Endothelial cell of umbilical vein (primary cell): ENCODE data around the gene SYNGAP1. TPM values are rescaled to one million over a fixed set of nuclear protein-coding genes. Genes with fewer than 3 reads are reported as not detected.

ENCODE experiments used
- BruUV-seq: library from RNA; stranded (reverse); fragments of 400-500 nt; replicated peaks from 2 replicates; lab custom pipeline; 2021; lab: Mats Ljungman, UMichigan
- CTCF ChIA-PET: fragments of 300-600, 350-600 bp; sonication (Branson Sonifier 250); formaldehyde crosslinking; loops from one replicate; lab custom pipeline; 2021; ENCODE audit warnings: antibody characterized with exemption, inconsistent platforms; lab: Charles Lee
- POLR2A ChIA-PET: fragments of 300-600, 350-600 bp; sonication (Branson Sonifier 250); formaldehyde crosslinking; loops from one replicate; lab custom pipeline; 2021; ENCODE audit warnings: antibody characterized with exemption, inconsistent platforms; lab: Charles Lee
- DNase-seq: peaks from one replicate; pipeline ENCODE4 v3.0.0-alpha.2; 2011; ENCODE audit warnings: low read depth, low spot score
- FAIRE-seq: peaks from 2 replicates; lab custom pipeline; 2011; peaks lifted over from hg19 to GRCh38; lab: Jason Lieb, UNC
- H2AFZ ChIP-seq: 2 replicates; pipeline ENCODE4 v1.6.0; 2012; ENCODE audit warnings: low read depth, low read length, control low read depth, inconsistent platforms
- H3K27ac ChIP-seq: 2 replicates; pipeline ENCODE4 v1.5.1; 2011; ENCODE audit warnings: low read depth, mild to moderate bottlenecking, control low read depth, low read length, moderate library complexity; ENCODE audit not compliant: insufficient read depth
- H3K27me3 ChIP-seq, 2 experiments: 2 replicates each; pipeline versions ENCODE4 v1.6.0 to v1.6.1; 2011; ENCODE audit warnings: low read length in 2 of 2, mixed read lengths in 1 of 2; ENCODE audit not compliant: control insufficient read depth in 2 of 2, insufficient read depth in 2 of 2
- H3K36me3 ChIP-seq, 2 experiments: 2 replicates in 1 of 2; 3 replicates in 1 of 2; pipeline ENCODE4 v1.5.1; 2011; ENCODE audit warnings: low read length in 2 of 2, mild to moderate bottlenecking in 1 of 2, moderate library complexity in 1 of 2; ENCODE audit not compliant: control insufficient read depth in 2 of 2, insufficient read depth in 2 of 2; ENCODE audit errors: extremely low read depth in 1 of 2
- H3K4me1 ChIP-seq: 3 replicates; pipeline ENCODE4 v1.5.1; 2011; ENCODE audit warnings: mild to moderate bottlenecking, low read length; ENCODE audit not compliant: control insufficient read depth, insufficient read depth; ENCODE audit errors: extremely low read depth
- H3K4me2 ChIP-seq: 2 replicates; pipeline ENCODE4 v1.6.1; 2011; ENCODE audit warnings: low read length, control low read depth, mixed read lengths; ENCODE audit not compliant: insufficient read depth
- H3K4me3 ChIP-seq, 3 experiments: fragments of 200-600 bp in 1 of 3; sonication (generic), shearing (Covaris generic) in 1 of 3; replicated peaks in 1 of 3; 2 replicates each; pipeline ENCODE4 v1.5.1; 2011 to 2016; ENCODE audit warnings: control low read depth in 3 of 3, low read length in 3 of 3, mild to moderate bottlenecking in 2 of 3, inconsistent platforms in 1 of 3, low read depth in 1 of 3, moderate library complexity in 1 of 3; ENCODE audit not compliant: insufficient read depth in 1 of 3
- H3K79me2 ChIP-seq: 2 replicates; pipeline ENCODE4 v1.6.0; 2012; ENCODE audit warnings: low read length, inconsistent platforms; ENCODE audit not compliant: control insufficient read depth, insufficient read depth
- H3K9ac ChIP-seq: replicated peaks from 2 replicates; pipeline ENCODE3; 2011; ENCODE audit warnings: low read length, control low read depth; ENCODE audit not compliant: insufficient read depth; ENCODE audit errors: extremely low read depth
- H3K9me1 ChIP-seq: replicated peaks from 3 replicates; pipeline ENCODE4 v1.6.0; 2011; ENCODE audit warnings: mild to moderate bottlenecking, low read length; ENCODE audit not compliant: control insufficient read depth, insufficient read depth; ENCODE audit errors: extremely low read depth
- H3K9me3 ChIP-seq: replicated peaks from 2 replicates; pipeline ENCODE4 v1.5.1; 2012; ENCODE audit warnings: low read length, inconsistent platforms; ENCODE audit not compliant: control insufficient read depth, insufficient read depth
- H4K20me1 ChIP-seq: replicated peaks from 2 replicates; pipeline ENCODE3; 2011; ENCODE audit warnings: mild to moderate bottlenecking, low read length; ENCODE audit not compliant: control insufficient read depth, insufficient read depth; ENCODE audit errors: extremely low read depth
- CTCF ChIP-seq, 2 donors: IDR thresholded peaks; 1 replicate in 1 of 2; 2 replicates in 1 of 2; pipeline ENCODE4 v1.5.1; 2011; ENCODE audit warnings: low read length in 2 of 2, mild to moderate bottlenecking in 2 of 2, moderate library complexity in 2 of 2, control low read depth in 1 of 2, inconsistent platforms in 1 of 2, low read depth in 1 of 2; ENCODE audit not compliant: insufficient read depth in 1 of 2; ENCODE audit errors: extremely low read depth in 1 of 2
- EZH2 ChIP-seq: IDR thresholded peaks from 2 replicates; pipeline ENCODE4 v1.6.1; 2012; ENCODE audit warnings: borderline replicate concordance, low read depth, mild to moderate bottlenecking, moderate library complexity, low read length, inconsistent platforms; ENCODE audit not compliant: severe bottlenecking
- FOS ChIP-seq: IDR thresholded peaks from 2 replicates; pipeline ENCODE4 v1.6.1; 2011; ENCODE audit warnings: mild to moderate bottlenecking, low read length, moderate library complexity, borderline replicate concordance; ENCODE audit not compliant: insufficient read depth
- GATA2 ChIP-seq: IDR thresholded peaks from 2 replicates; pipeline ENCODE4 v1.7.0; 2011; ENCODE audit warnings: low read depth, mild to moderate bottlenecking, moderate library complexity, mixed read lengths, low read length; ENCODE audit not compliant: insufficient read length, insufficient read depth
- JUN ChIP-seq: IDR thresholded peaks from 2 replicates; pipeline ENCODE4 v1.6.1; 2011; ENCODE audit warnings: borderline replicate concordance, low read depth; ENCODE audit not compliant: insufficient read length, insufficient read depth
- MAX ChIP-seq: IDR thresholded peaks from 2 replicates; pipeline ENCODE4 v1.6.1; 2011; ENCODE audit not compliant: insufficient read depth, insufficient read length
- MYC ChIP-seq: IDR thresholded peaks from one replicate; pipeline ENCODE4 v1.6.1; 2011; ENCODE audit warnings: mild to moderate bottlenecking, low read depth, low read length
- POLR2A ChIP-seq: IDR thresholded peaks from 2 replicates; pipeline ENCODE4 v1.6.1; 2012; ENCODE audit warnings: low read depth, mild to moderate bottlenecking, control low read depth, low read length
- POLR2AphosphoS5 ChIP-seq: IDR thresholded peaks from 2 replicates; pipeline ENCODE4 v1.6.1; 2012; ENCODE audit warnings: low read depth, mild to moderate bottlenecking, control low read depth, low read length, moderate library complexity; ENCODE audit not compliant: insufficient read depth
- dilution Hi-C: fragments of 300-500 bp; cut with MboI; formaldehyde crosslinking; loops from one replicate; pipeline ENCODE4 v1.15.0; 2019; ENCODE audit warnings: low sequenced_read_pairs; ENCODE audit not compliant: extremely low pct_ligation_motif_present
- intact Hi-C: fragments of 100-400 bp; cut with micrococcal nuclease; formaldehyde crosslinking; loops from one replicate; pipeline ENCODE4 v1.10.0; 2022
- polyA plus RNA-seq, 4 experiments: library from polyadenylated mRNA; depleted of rRNA in 3 of 4; stranded (reverse) in 3 of 4; unstranded in 1 of 4; fragments of >200 nt; gene quantifications; 2 replicates each; pipeline versions ENCODE4 v1.2.1 to v1.2.3, GENCODE V29; 2011 to 2012; ENCODE audit warnings: missing spikeins in 1 of 4
- total RNA-seq: library from RNA; stranded (reverse); gene quantifications from 2 replicates; pipeline ENCODE4 v1.2.3, GENCODE V29; 2021

The SYNGAP1 gene
- total and polyA plus RNA-seq, 2 donors (not counting 3 experiments of a cell fraction or from before 2014, with no cell fraction given): 7.3 to 15.1 TPM

GRCh38 chr6:33372526-33373123 is 47.2 kb upstream of the SYNGAP1 start:
- intact Hi-C loops: no loop called here
- H3K27me3 ChIP-seq: peaks cover 2 to 5% of the 10 kb centered on the region in 2 experiments
- ChIA-PET CTCF (interaction anchor here (1.2 kb wide), 1 partner anchor 27 kb away, joined by 4 read pairs; no protein-coding TSS in a partner anchor), POLR2A (no interaction called here)
- DNase-seq: no peak
- no peaks in the 10 kb centered on the region for H4K20me1 ChIP-seq
- no peaks in the 10 kb centered on the region for H3K4me1 ChIP-seq
- no peak overlapping the region for H3K27ac ChIP-seq
- no peak overlapping the region for H3K4me3 ChIP-seq
- no peaks in the 10 kb centered on the region for H3K79me2 ChIP-seq
- no peaks in the 10 kb centered on the region for H3K9me3 ChIP-seq
- dilution Hi-C loops: no loop called here
- TF ChIP-seq POLR2A (no peak), FOS (no peak), POLR2AphosphoS5 (no peak), JUN (no peak), MYC (no peak), EZH2 (no peak), MAX (no peak), GATA2 (no peak), CTCF (IDR thresholded peaks at IDR 0.05; ENCODE audit: extremely low read depth in 1 of 2, insufficient read depth in 1 of 2, low read depth in 1 of 2, low read length in 2 of 2) (no peak)
- H3K9ac ChIP-seq: no peak overlapping the region
- H3K9me1 ChIP-seq: no peaks in the 10 kb centered on the region
- FAIRE-seq: no peak
- no TSS peak for BruUV-seq
- no peak overlapping the region for H2AFZ ChIP-seq
- no peak overlapping the region for H3K4me2 ChIP-seq
- H3K36me3 ChIP-seq: no peaks in the 10 kb centered on the region
